Liver (tissue), 9 donors: Measurements from ENCODE around the gene FYCO1. TPM values are rescaled to one million over a fixed set of nuclear protein-coding genes. Genes with fewer than 3 reads are reported as not detected.

Experiments
- DNase-seq: peaks from one replicate; pipeline ENCODE4 v3.0.0-alpha.2; 2017; ENCODE audit warnings: low spot score
- H3K27ac ChIP-seq, 2 donors: one replicate each; pipeline ENCODE4 v1.7.0; 2013; ENCODE audit warnings: inconsistent platforms in 2 of 2, low read length in 2 of 2, control low read depth in 1 of 2, low read depth in 1 of 2, mild to moderate bottlenecking in 1 of 2
- H3K27me3 ChIP-seq, 4 donors: one replicate each; pipeline versions ENCODE4 v1.6.1 to v1.7.0; 2013; ENCODE audit warnings: low read length in 3 of 4, inconsistent platforms in 1 of 4, mild to moderate bottlenecking in 1 of 4, moderate library complexity in 1 of 4; ENCODE audit not compliant: control insufficient read depth in 4 of 4, insufficient read depth in 4 of 4
- H3K36me3 ChIP-seq, 4 donors: one replicate each; pipeline versions ENCODE4 v1.6.1 to v1.7.0; 2013; ENCODE audit warnings: low read length in 3 of 4, mild to moderate bottlenecking in 3 of 4, low read depth in 1 of 4, moderate library complexity in 1 of 4; ENCODE audit not compliant: control insufficient read depth in 4 of 4, insufficient read depth in 3 of 4
- H3K4me1 ChIP-seq, 4 donors: one replicate each; pipeline versions ENCODE4 v1.6.1 to v1.7.0; 2013; ENCODE audit warnings: low read length in 3 of 4, mild to moderate bottlenecking in 3 of 4, moderate library complexity in 1 of 4; ENCODE audit not compliant: control insufficient read depth in 4 of 4, insufficient read depth in 4 of 4
- H3K4me3 ChIP-seq, 3 donors: one replicate each; pipeline versions ENCODE4 v1.6.1 to v1.7.0; 2013; ENCODE audit warnings: low read length in 3 of 3, control low read depth in 1 of 3, low read depth in 1 of 3, mild to moderate bottlenecking in 1 of 3
- H3K9ac ChIP-seq, 2 donors: one replicate each; pipeline ENCODE4 v1.7.0; 2013; ENCODE audit warnings: low read length in 2 of 2, mild to moderate bottlenecking in 2 of 2, moderate library complexity in 2 of 2, control low read depth in 1 of 2, low read depth in 1 of 2
- H3K9me3 ChIP-seq, 4 donors: one replicate each; pipeline versions ENCODE4 v1.6.1 to v1.7.0; 2013; ENCODE audit warnings: low read length in 3 of 4; ENCODE audit not compliant: control insufficient read depth in 4 of 4
- ATF3 ChIP-seq: IDR thresholded peaks from 2 replicates; pipeline ENCODE4 v1.6.1; 2016; ENCODE audit warnings: antibody characterized with exemption
- EGR1 ChIP-seq, 2 donors: IDR thresholded peaks; 2 replicates each; pipeline ENCODE4 v1.6.1; 2016 to 2018; ENCODE audit warnings: antibody characterized with exemption in 2 of 2, low read depth in 2 of 2
- FOXA1 ChIP-seq: IDR thresholded peaks from 2 replicates; pipeline ENCODE4 v1.6.1; 2016; ENCODE audit warnings: antibody characterized with exemption
- FOXA2 ChIP-seq: IDR thresholded peaks from 2 replicates; pipeline ENCODE4 v1.6.1; 2016; ENCODE audit warnings: antibody characterized with exemption
- GABPA ChIP-seq, 2 donors: IDR thresholded peaks in 1 of 2; conservative IDR thresholded peaks in 1 of 2; 2 replicates each; pipeline ENCODE4 v1.6.1; 2016; ENCODE audit warnings: antibody characterized with exemption in 2 of 2, mild to moderate bottlenecking in 1 of 2, moderate library complexity in 1 of 2
- HNF4A ChIP-seq, 2 donors: conservative IDR thresholded peaks; 2 replicates each; pipeline ENCODE4 v1.6.1; 2016; ENCODE audit warnings: antibody characterized with exemption in 2 of 2, mild to moderate bottlenecking in 2 of 2
- HNF4G ChIP-seq: IDR thresholded peaks from 2 replicates; pipeline ENCODE4 v1.6.1; 2016; ENCODE audit warnings: antibody characterized with exemption
- JUND ChIP-seq, 2 donors: IDR thresholded peaks; 2 replicates each; pipeline ENCODE4 v1.6.1; 2016; ENCODE audit warnings: antibody characterized with exemption in 2 of 2
- NR2F2 ChIP-seq: IDR thresholded peaks from 2 replicates; pipeline ENCODE4 v1.6.1; 2016; ENCODE audit warnings: antibody characterized with exemption
- RAD21 ChIP-seq, 2 donors: IDR thresholded peaks; 2 replicates each; pipeline ENCODE4 v1.6.1; 2016; ENCODE audit warnings: antibody characterized with exemption in 2 of 2, mild to moderate bottlenecking in 2 of 2
- RXRA ChIP-seq, 2 donors: IDR thresholded peaks; 2 replicates each; pipeline ENCODE4 v1.6.1; 2017 to 2018; ENCODE audit warnings: antibody characterized with exemption in 2 of 2, mild to moderate bottlenecking in 1 of 2
- SP1 ChIP-seq: IDR thresholded peaks from 2 replicates; pipeline ENCODE4 v1.6.1; 2018; ENCODE audit warnings: antibody characterized with exemption, mild to moderate bottlenecking
- TAF1 ChIP-seq: conservative IDR thresholded peaks from 2 replicates; pipeline ENCODE4 v1.6.1; 2016; ENCODE audit warnings: antibody characterized with exemption, mild to moderate bottlenecking
- YY1 ChIP-seq: IDR thresholded peaks from 2 replicates; pipeline ENCODE4 v1.6.1; 2016; ENCODE audit warnings: antibody characterized with exemption, mild to moderate bottlenecking
- ZBTB33 ChIP-seq: IDR thresholded peaks from 2 replicates; pipeline ENCODE4 v1.6.1; 2016; ENCODE audit warnings: antibody characterized with exemption
- WGBS: extraction: QIAGEN DNeasy Blood & Tissue Kit; methylation state at CpG from one replicate; pipeline ENCODE4 v1.1.7; 2013; 5-methylcytosine and 5-hydroxymethylcytosine counted together
- polyA plus RNA-seq, 2 donors: library from polyadenylated mRNA; stranded (reverse) in 1 of 2; unstranded in 1 of 2; fragments of 200-250 nt in 1 of 2; fragments of >200 nt in 1 of 2; fragmentation: Nextera tagmentation in 1 of 2; extraction: Ambion mirVana in 1 of 2; gene quantifications; one replicate each; pipeline versions ENCODE4 v1.2.1 to v1.2.3, GENCODE V29; 2013 to 2015
- total RNA-seq, 2 donors: library from RNA; depleted of rRNA; stranded (reverse); fragments of >200 nt; gene quantifications; one replicate each; pipeline ENCODE4 v1.2.3, GENCODE V29; 2014
- TF ChIP-seq, protein P1 (sequence below): IDR thresholded peaks from 2 replicates; pipeline ENCODE4 v1.6.1; 2016; ENCODE audit warnings: antibody characterized with exemption, mild to moderate bottlenecking
- TF ChIP-seq, protein P2 (sequence below): fragments of 150-350 bp; IDR thresholded peaks from 2 replicates; pipeline ENCODE4 v1.5.1; 2017; ENCODE audit warnings: improper control_type of control experiment, low read depth, low read length; ENCODE audit not compliant: missing input control
- TF ChIP-seq, protein P3 (sequence below): IDR thresholded peaks from 2 replicates; pipeline ENCODE4 v1.6.1; 2016; ENCODE audit warnings: antibody characterized with exemption
- donor health status: healthy.
- donor health status: healthy.
- donor health status: healthy.
- donor health status: healthy.
- donor health status: healthy.

FYCO1 gene
- total and polyA plus RNA-seq, 4 donors = 3.0 to 17.1 (median 10.2) TPM

DNA sequence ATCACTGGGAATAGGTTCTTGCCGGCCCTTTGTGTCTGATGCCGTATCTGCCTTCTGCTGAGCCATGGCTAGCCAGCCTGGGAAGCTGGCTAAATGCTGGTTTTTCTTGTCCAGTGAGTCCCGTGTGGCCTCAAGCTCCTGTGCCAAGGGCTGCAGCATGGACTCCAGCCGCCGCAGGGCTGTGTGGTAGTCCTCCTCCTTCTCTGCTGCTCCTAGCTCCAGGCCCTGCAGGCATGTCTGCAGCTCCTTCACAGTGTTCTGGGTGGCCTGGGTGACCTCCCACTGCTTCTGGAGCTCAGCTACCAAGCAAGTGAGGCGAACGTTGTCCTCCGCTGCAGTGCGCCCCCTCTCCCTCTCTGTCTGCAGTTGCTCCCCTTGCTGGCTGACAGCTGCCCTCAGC lies 27.5 kb downstream of the FYCO1 start:
- Histone ChIP-seq H3K36me3 (peaks cover 10 to 82% (median 55%) of the 10 kb centered on the region in 4 donors), H3K9ac (no peak overlapping the region), H3K9me3 (no peaks in the 10 kb centered on the region), H3K27ac (no peak overlapping the region), H3K4me1 (no peaks in the 10 kb centered on the region), H3K4me3 (no peak overlapping the region), H3K27me3 (no peaks in the 10 kb centered on the region)
- DNase-seq = no peak
- WGBS = 95% methylated on average over 9 of the region's 9 CpGs
- TF ChIP-seq RXRA (IDR thresholded peaks at IDR 0.05) = no peak
- TF ChIP-seq, protein P1, sequence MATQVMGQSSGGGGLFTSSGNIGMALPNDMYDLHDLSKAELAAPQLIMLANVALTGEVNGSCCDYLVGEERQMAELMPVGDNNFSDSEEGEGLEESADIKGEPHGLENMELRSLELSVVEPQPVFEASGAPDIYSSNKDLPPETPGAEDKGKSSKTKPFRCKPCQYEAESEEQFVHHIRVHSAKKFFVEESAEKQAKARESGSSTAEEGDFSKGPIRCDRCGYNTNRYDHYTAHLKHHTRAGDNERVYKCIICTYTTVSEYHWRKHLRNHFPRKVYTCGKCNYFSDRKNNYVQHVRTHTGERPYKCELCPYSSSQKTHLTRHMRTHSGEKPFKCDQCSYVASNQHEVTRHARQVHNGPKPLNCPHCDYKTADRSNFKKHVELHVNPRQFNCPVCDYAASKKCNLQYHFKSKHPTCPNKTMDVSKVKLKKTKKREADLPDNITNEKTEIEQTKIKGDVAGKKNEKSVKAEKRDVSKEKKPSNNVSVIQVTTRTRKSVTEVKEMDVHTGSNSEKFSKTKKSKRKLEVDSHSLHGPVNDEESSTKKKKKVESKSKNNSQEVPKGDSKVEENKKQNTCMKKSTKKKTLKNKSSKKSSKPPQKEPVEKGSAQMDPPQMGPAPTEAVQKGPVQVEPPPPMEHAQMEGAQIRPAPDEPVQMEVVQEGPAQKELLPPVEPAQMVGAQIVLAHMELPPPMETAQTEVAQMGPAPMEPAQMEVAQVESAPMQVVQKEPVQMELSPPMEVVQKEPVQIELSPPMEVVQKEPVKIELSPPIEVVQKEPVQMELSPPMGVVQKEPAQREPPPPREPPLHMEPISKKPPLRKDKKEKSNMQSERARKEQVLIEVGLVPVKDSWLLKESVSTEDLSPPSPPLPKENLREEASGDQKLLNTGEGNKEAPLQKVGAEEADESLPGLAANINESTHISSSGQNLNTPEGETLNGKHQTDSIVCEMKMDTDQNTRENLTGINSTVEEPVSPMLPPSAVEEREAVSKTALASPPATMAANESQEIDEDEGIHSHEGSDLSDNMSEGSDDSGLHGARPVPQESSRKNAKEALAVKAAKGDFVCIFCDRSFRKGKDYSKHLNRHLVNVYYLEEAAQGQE = no peak
- TF ChIP-seq HNF4A (conservative IDR thresholded peaks at IDR 0.05) = no peak
- no peak for TF ChIP-seq RAD21 (IDR thresholded peaks at IDR 0.05)
- no peak for TF ChIP-seq YY1
- TF ChIP-seq FOXA1 = no peak
- TF ChIP-seq NR2F2 = no peak
- TF ChIP-seq, protein P2, sequence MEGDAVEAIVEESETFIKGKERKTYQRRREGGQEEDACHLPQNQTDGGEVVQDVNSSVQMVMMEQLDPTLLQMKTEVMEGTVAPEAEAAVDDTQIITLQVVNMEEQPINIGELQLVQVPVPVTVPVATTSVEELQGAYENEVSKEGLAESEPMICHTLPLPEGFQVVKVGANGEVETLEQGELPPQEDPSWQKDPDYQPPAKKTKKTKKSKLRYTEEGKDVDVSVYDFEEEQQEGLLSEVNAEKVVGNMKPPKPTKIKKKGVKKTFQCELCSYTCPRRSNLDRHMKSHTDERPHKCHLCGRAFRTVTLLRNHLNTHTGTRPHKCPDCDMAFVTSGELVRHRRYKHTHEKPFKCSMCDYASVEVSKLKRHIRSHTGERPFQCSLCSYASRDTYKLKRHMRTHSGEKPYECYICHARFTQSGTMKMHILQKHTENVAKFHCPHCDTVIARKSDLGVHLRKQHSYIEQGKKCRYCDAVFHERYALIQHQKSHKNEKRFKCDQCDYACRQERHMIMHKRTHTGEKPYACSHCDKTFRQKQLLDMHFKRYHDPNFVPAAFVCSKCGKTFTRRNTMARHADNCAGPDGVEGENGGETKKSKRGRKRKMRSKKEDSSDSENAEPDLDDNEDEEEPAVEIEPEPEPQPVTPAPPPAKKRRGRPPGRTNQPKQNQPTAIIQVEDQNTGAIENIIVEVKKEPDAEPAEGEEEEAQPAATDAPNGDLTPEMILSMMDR = no peak
- no peak for TF ChIP-seq JUND (IDR thresholded peaks at IDR 0.05)
- TF ChIP-seq GABPA (IDR thresholded peaks at IDR 0.05 in 1 of 2, conservative IDR thresholded peaks at IDR 0.05 in 1 of 2) = no peak
- no peak for TF ChIP-seq EGR1 (IDR thresholded peaks at IDR 0.05; ENCODE audit: low read depth in 2 of 2)
- TF ChIP-seq TAF1 = no peak
- no peak for TF ChIP-seq HNF4G
- TF ChIP-seq ATF3 = no peak
- TF ChIP-seq, protein P3, sequence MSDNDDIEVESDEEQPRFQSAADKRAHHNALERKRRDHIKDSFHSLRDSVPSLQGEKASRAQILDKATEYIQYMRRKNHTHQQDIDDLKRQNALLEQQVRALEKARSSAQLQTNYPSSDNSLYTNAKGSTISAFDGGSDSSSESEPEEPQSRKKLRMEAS = no peak
- TF ChIP-seq SP1 = no peak
- TF ChIP-seq ZBTB33 = no peak
- TF ChIP-seq FOXA2 = no peak
